Inflammatory macrophage treated with lipopolysaccharide for 1 hour (primary cell): Measurements from ENCODE around the gene NKD2.
A peak's percentile ranks its signal among the peaks of the same experiment; 100 is the strongest.
"Not testable (repeated sequence)": the region's sequence is repeated elsewhere in the genome, so short reads cannot be mapped to it uniquely, and the experiment has no call there.

Experiments
- DNase-seq, 2 donors: peaks; one replicate each; pipeline ENCODE4 v3.0.0-alpha.2; 2020 to 2022

Gene NKD2

GRCh38 chr5:1008451-1009358 lies at the start of gene NKD2:
Gene NKD2, plus strand, starts transcription at chr5:1008802. Its CDS starts 256 bp downstream, at chr5:1009058.
- DNase-seq = peak in 1 of 2 donors; percentile 7

- DNase-seq = no peak
These were observed 48.7 kb upstream of the NKD2 start for GRCh38 chr5:959581-960531.

GRCh38 chr5:960551-960950 lies 48.1 kb upstream of the NKD2 start:
- no peak for DNase-seq

- no peak for DNase-seq
These were observed 47.4 kb upstream of the NKD2 start for GRCh38 chr5:961002-961710.

- DNase-seq = no peak
These were observed 46.8 kb upstream of the NKD2 start for GRCh38 chr5:961711-962240.

GRCh38 chr5:962386-962785 lies 46.2 kb upstream of the NKD2 start:
- no peak for DNase-seq

GRCh38 chr5:962801-963200 lies 45.8 kb upstream of the NKD2 start:
- DNase-seq = no peak

GRCh38 chr5:963310-963672 lies 45.3 kb upstream of the NKD2 start:
- no peak for DNase-seq

- DNase-seq = no peak
These were observed 44.7 kb upstream of the NKD2 start for GRCh38 chr5:963673-964531.

- DNase-seq = no peak
These were observed 43.8 kb upstream of the NKD2 start for GRCh38 chr5:964821-965220.

- no peak for DNase-seq
These were observed 42.8 kb upstream of the NKD2 start for GRCh38 chr5:965604-966344.

GRCh38 chr5:966345-966710 lies 42.3 kb upstream of the NKD2 start:
- no peak for DNase-seq

- no peak for DNase-seq
These were observed 41.7 kb upstream of the NKD2 start for GRCh38 chr5:966941-967340.

GRCh38 chr5:968881-969280 lies 39.7 kb upstream of the NKD2 start:
- DNase-seq = no peak

GRCh38 chr5:969408-969839 lies 39.2 kb upstream of the NKD2 start:
- no peak for DNase-seq

GRCh38 chr5:972575-972974 lies 36.0 kb upstream of the NKD2 start:
- not testable (repeated sequence) for DNase-seq

GRCh38 chr5:976849-977751 lies 31.5 kb upstream of the NKD2 start:
- no peak for DNase-seq

- no peak for DNase-seq
These were observed 30.5 kb upstream of the NKD2 start for GRCh38 chr5:978054-978453.

GRCh38 chr5:978693-979092 lies 29.9 kb upstream of the NKD2 start:
- no peak for DNase-seq
